BJ (cell line): ENCODE measurements around the gene PMVK. TPM values are rescaled to one million over a fixed set of nuclear protein-coding genes. Genes with fewer than 3 reads are reported as not detected.
"Not testable (repeated sequence)": the region's sequence is repeated elsewhere in the genome, so short reads cannot be mapped to it uniquely, and the experiment has no call there.

Experiments
- CTCF ChIA-PET: fragments of 350-600 bp; formaldehyde crosslinking; extraction: SDS; loops from one replicate; lab custom pipeline; 2021; ENCODE audit warnings: antibody characterized with exemption, inconsistent platforms; lab: Yijun Ruan, JAX
- POLR2A ChIA-PET: fragments of 300-600 bp; sonication (Branson Sonifier 250); formaldehyde crosslinking; extraction: SDS; loops from one replicate; lab custom pipeline; 2021; ENCODE audit warnings: antibody characterized with exemption; lab: Charles Lee
- DNase-seq: peaks from one replicate; pipeline ENCODE4 v3.0.0-alpha.2; 2011; ENCODE audit warnings: low read depth
- H3K27me3 ChIP-seq: 2 replicates; pipeline ENCODE4 v1.6.0; 2011; ENCODE audit warnings: low read length; ENCODE audit not compliant: control insufficient read depth, insufficient read depth
- H3K36me3 ChIP-seq: 2 replicates; pipeline ENCODE4 v1.5.1; 2011; ENCODE audit warnings: low read length; ENCODE audit not compliant: control insufficient read depth, insufficient read depth
- H3K4me3 ChIP-seq: 2 replicates; pipeline ENCODE4 v1.5.1; 2011; ENCODE audit warnings: low read depth, mild to moderate bottlenecking, control low read depth, low read length
- polyA plus RNA-seq: library from polyadenylated mRNA; depleted of rRNA; stranded (reverse); fragments of >200 nt; gene quantifications from 2 replicates; pipeline ENCODE4 v1.2.3, GENCODE V29; 2011
- TF ChIP-seq, protein P1 (sequence below): IDR thresholded peaks from 2 replicates; pipeline ENCODE4 v1.5.1; 2011; ENCODE audit warnings: low read depth, mild to moderate bottlenecking, control low read depth, inconsistent platforms, low read length, moderate library complexity; ENCODE audit not compliant: insufficient read depth

The PMVK gene
- polyA plus RNA-seq, 1 experiment: 38.4 TPM

DNA sequence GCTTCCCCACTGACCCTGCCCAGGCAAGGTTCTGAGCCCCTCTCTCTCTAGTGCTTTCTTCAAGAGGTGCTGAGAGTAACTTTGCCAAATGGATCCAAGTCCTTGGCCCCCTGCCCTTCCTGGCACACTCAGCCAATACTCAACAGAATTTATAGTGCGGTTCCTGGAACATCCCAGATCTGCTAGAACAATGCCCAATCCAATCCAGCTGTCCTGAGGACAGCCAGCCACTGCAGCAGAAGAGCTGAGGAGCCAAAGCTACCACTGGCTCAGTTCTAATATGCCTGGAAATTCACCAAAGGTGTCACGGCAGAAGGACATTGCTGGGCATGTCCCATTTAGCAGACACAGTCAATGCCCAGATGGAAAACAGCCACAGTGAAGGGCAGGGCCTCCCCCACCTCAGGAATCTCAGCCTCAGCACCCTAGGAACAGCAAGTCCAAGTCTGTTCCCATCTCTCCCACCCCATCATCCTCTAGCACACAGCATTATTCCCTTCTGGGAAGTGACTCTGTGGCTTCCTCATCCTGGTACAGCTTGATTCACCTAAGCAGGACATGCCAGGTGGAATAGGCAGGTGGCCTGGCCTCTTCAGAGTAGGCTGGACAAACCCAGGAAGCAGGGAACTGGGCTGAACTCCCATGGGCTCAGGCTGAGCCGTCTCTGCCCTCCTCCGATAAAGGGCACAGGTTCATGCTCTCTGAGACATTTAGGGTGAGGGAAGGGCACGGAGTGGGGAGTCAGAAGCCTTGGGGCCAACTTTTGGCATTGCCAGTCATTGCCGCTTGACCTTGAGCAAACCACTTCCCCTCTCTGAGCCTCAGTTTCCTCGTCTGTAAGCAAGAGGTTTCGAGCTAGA is 24.6 kb downstream of the PMVK start:
- no peak overlapping the region for H3K4me3 ChIP-seq
- H3K36me3 ChIP-seq: no peaks in the 10 kb centered on the region
- TF ChIP-seq, protein P1, sequence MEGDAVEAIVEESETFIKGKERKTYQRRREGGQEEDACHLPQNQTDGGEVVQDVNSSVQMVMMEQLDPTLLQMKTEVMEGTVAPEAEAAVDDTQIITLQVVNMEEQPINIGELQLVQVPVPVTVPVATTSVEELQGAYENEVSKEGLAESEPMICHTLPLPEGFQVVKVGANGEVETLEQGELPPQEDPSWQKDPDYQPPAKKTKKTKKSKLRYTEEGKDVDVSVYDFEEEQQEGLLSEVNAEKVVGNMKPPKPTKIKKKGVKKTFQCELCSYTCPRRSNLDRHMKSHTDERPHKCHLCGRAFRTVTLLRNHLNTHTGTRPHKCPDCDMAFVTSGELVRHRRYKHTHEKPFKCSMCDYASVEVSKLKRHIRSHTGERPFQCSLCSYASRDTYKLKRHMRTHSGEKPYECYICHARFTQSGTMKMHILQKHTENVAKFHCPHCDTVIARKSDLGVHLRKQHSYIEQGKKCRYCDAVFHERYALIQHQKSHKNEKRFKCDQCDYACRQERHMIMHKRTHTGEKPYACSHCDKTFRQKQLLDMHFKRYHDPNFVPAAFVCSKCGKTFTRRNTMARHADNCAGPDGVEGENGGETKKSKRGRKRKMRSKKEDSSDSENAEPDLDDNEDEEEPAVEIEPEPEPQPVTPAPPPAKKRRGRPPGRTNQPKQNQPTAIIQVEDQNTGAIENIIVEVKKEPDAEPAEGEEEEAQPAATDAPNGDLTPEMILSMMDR: no peak
- peaks cover 2% of the 10 kb centered on the region; the same call in 1 of the 2 replicates for H3K27me3 ChIP-seq
- CTCF ChIA-PET: interaction anchor here (1.5 kb wide), 1 partner anchor 24 kb away, joined by 6 read pairs; the partner anchor contains the start of gene PMVK
- POLR2A ChIA-PET: no interaction called here
- no peak for DNase-seq

GRCh38 chr1:154910851-154911250 is 25.7 kb downstream of the PMVK start:
- no peak for DNase-seq
- ChIA-PET POLR2A (no interaction called here), CTCF (interaction anchor here (1.7 kb wide), 1 partner anchor 174 kb away, joined by 5 read pairs; no protein-coding TSS in a partner anchor)
- TF ChIP-seq, protein P1: no peak
- Histone ChIP-seq H3K4me3 (no peak overlapping the region), H3K27me3 (peaks cover 2% of the 10 kb centered on the region; the same call in 1 of the 2 replicates), H3K36me3 (no peaks in the 10 kb centered on the region)

DNA sequence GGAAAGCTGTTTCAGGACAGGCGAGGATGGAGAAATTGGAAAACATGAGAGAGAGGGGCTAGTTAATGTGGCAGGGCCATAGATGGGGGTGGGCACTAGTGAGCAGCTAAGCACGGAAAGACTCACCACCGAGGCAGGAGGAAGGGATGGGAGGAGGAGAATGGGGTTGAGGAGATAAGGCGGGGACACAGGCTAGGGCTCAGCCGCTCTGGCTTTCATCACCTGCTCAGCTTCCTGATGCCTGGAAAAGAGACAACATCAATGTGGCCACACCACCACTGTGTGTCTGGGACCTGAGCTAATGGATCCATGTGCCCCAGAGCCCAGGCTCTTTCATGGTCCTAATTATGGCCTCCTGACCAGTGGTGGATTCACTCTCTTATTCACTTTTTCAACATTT is 27.6 kb downstream of the PMVK start:
- TF ChIP-seq, protein P1: no peak
- no peaks in the 10 kb centered on the region for H3K36me3 ChIP-seq
- H3K4me3 ChIP-seq: no peak overlapping the region
- no peak for DNase-seq
- peaks cover 2% of the 10 kb centered on the region; the same call in 1 of the 2 replicates for H3K27me3 ChIP-seq
- POLR2A ChIA-PET: no interaction called here
- CTCF ChIA-PET: interaction anchor here (1.2 to 1.7 kb wide), 3 partner anchors 8 to 176 kb away, joined by 3 to 5 read pairs (median 3); no protein-coding TSS in a partner anchor

- DNase-seq, POLR2A ChIA-PET, H3K27me3 ChIP-seq, H3K4me3 ChIP-seq, H3K36me3 ChIP-seq: not testable (repeated sequence)
- CTCF ChIA-PET: interaction anchor here (1.1 to 1.3 kb wide), 3 partner anchors 9 to 177 kb away, joined by 3 read pairs; no protein-coding TSS in a partner anchor
These were observed 28.4 kb downstream of the PMVK start for GRCh38 chr1:154908129-154908528.

DNA sequence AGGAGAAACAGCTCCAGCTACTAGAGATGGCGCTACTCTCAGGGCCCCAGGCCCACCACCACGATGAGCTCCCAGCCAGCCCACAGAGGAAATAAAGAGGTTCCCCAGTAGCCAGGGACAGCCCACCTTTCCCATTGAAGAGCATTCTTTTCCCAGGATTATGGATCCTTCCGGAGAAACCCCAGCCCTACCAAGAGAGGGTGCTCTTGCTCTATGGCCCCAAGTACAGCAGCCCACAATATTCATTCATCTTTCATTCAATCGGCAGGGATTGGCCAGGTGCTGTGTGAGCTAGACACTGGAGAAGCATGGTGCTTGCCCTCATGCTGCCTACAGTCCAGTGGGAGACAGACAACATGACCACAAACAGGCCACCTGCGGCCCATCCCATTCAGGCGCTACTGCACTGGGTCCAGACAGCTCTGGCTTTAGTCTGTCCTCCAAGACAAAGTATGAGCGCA is 29.9 kb downstream of the PMVK start:
- CTCF ChIA-PET: interaction anchor here (0.6 to 1.8 kb wide), 4 partner anchors 10 to 111 kb away, joined by 3 to 6 read pairs (median 4); no protein-coding TSS in a partner anchor
- POLR2A ChIA-PET: no interaction called here
- Histone ChIP-seq H3K27me3 (no peaks in the 10 kb centered on the region; the same call in 1 of the 2 replicates), H3K36me3 (no peaks in the 10 kb centered on the region), H3K4me3 (no peak overlapping the region)
- DNase-seq: no peak
- TF ChIP-seq, protein P1: peak; percentile 42
